WTC11 (cell line): ENCODE data around the gene ACACA.

ENCODE experiments used
- CBFB ChIP-seq: sonication (generic); formaldehyde crosslinking; IDR thresholded peaks from 2 replicates; pipeline ENCODE4 v1.8.1; 2022; ENCODE audit warnings: mild to moderate bottlenecking, low read depth, missing genetic modification reagents
- CTCF ChIP-seq: fragments of 200-600 bp; IDR thresholded peaks from 2 replicates; pipeline ENCODE4 v1.8.0; 2022; ENCODE audit warnings: antibody characterized with exemption
- JUN ChIP-seq: sonication (generic); formaldehyde crosslinking; IDR thresholded peaks from 2 replicates; pipeline ENCODE4 v1.8.0; 2023; ENCODE audit warnings: mild to moderate bottlenecking, missing genetic modification reagents
- NFATC4 ChIP-seq: fragments of 250-450 bp; sonication (Bioruptor Pico); IDR thresholded peaks from 2 replicates; pipeline ENCODE4 v1.9.0; 2021; ENCODE audit warnings: mild to moderate bottlenecking
- NR2C2 ChIP-seq: sonication (generic); formaldehyde crosslinking; IDR thresholded peaks from 2 replicates; pipeline ENCODE4 v1.8.0; 2022; ENCODE audit warnings: mild to moderate bottlenecking, missing genetic modification reagents
- TEAD4 ChIP-seq: sonication (generic); formaldehyde crosslinking; IDR thresholded peaks from 2 replicates; pipeline ENCODE4 v1.8.0; 2022; ENCODE audit warnings: mild to moderate bottlenecking, missing genetic modification reagents
- TP53 ChIP-seq: sonication (generic); formaldehyde crosslinking; IDR thresholded peaks from 2 replicates; pipeline ENCODE4 v1.8.1; 2023; ENCODE audit warnings: mild to moderate bottlenecking, missing genetic modification reagents
- USF1 ChIP-seq: sonication (generic); formaldehyde crosslinking; IDR thresholded peaks from 2 replicates; pipeline ENCODE4 v1.8.0; 2022; ENCODE audit warnings: mild to moderate bottlenecking, missing genetic modification reagents
- ZBTB21 ChIP-seq: sonication (generic); formaldehyde crosslinking; IDR thresholded peaks from 2 replicates; pipeline ENCODE4 v1.8.1; 2023; ENCODE audit warnings: mild to moderate bottlenecking, missing genetic modification reagents, borderline replicate concordance
- TF ChIP-seq, protein P1 (sequence below): sonication (generic); formaldehyde crosslinking; IDR thresholded peaks from 2 replicates; pipeline ENCODE4 v1.8.0; 2022; ENCODE audit warnings: mild to moderate bottlenecking, missing genetic modification reagents
- TF ChIP-seq, protein P2 (sequence below): sonication (generic); formaldehyde crosslinking; conservative IDR thresholded peaks from 2 replicates; pipeline ENCODE4 v1.8.1; 2023; ENCODE audit warnings: mild to moderate bottlenecking, low read depth, missing genetic modification reagents, moderate library complexity

- TF ChIP-seq CTCF (no peak), USF1 (CRISPR knock-in tag) (no peak), JUN (CRISPR knock-in tag) (no peak), NR2C2 (no peak), TP53 (CRISPR knock-in tag) (no peak), CBFB (no peak), TEAD4 (CRISPR knock-in tag) (no peak), ZBTB21 (no peak), NFATC4 (no peak)
- TF ChIP-seq, protein P1, sequence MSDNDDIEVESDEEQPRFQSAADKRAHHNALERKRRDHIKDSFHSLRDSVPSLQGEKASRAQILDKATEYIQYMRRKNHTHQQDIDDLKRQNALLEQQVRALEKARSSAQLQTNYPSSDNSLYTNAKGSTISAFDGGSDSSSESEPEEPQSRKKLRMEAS, result no peak
- TF ChIP-seq, protein P2, sequence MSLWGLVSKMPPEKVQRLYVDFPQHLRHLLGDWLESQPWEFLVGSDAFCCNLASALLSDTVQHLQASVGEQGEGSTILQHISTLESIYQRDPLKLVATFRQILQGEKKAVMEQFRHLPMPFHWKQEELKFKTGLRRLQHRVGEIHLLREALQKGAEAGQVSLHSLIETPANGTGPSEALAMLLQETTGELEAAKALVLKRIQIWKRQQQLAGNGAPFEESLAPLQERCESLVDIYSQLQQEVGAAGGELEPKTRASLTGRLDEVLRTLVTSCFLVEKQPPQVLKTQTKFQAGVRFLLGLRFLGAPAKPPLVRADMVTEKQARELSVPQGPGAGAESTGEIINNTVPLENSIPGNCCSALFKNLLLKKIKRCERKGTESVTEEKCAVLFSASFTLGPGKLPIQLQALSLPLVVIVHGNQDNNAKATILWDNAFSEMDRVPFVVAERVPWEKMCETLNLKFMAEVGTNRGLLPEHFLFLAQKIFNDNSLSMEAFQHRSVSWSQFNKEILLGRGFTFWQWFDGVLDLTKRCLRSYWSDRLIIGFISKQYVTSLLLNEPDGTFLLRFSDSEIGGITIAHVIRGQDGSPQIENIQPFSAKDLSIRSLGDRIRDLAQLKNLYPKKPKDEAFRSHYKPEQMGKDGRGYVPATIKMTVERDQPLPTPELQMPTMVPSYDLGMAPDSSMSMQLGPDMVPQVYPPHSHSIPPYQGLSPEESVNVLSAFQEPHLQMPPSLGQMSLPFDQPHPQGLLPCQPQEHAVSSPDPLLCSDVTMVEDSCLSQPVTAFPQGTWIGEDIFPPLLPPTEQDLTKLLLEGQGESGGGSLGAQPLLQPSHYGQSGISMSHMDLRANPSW (CRISPR knock-in tag), result no peak
These were observed 132.2 kb downstream of the ACACA start for GRCh38 chr17:37274461-37274860.
